Prostate gland (tissue), 2 donors: ENCODE data around the gene POLD4.
A peak's percentile ranks its signal among the peaks of the same experiment; 100 is the strongest.

Experiments
- CTCF ChIP-seq, 4 experiments: fragments of 200-600 bp in 2 of 4; fragments of 450-650 bp in 2 of 4; sonication (generic) in 2 of 4; IDR thresholded peaks; 1 replicate in 3 of 4; 2 replicates in 1 of 4; pipeline ENCODE4 v1.5.1; 2016 to 2019; ENCODE audit warnings: antibody characterized with exemption in 4 of 4, mild to moderate bottlenecking in 2 of 4, moderate library complexity in 2 of 4
- POLR2A ChIP-seq: fragments of 450-650 bp; IDR thresholded peaks from one replicate; pipeline ENCODE4 v1.6.1; 2016; ENCODE audit warnings: antibody characterized with exemption, mild to moderate bottlenecking

GRCh38 chr11:67345920-67346819, 7.2 kb downstream of the POLD4 start:
- peak in 3 of 4 experiments; percentile 63 to 91 (median 83) for TF ChIP-seq CTCF (IDR thresholded peaks at IDR 0.05)
- TF ChIP-seq POLR2A, result no peak
